GM23338 (cell line): ENCODE results near the gene JAG2. TPM values are rescaled to one million over a fixed set of nuclear protein-coding genes. Genes with fewer than 3 reads are reported as not detected.

Source experiments
- ATAC-seq: fragments of 200-7000 bp; cut with Tn5 transposase; 3 replicates; pipeline ENCODE4 v1.9.1; 2020
- DNase-seq: peaks from one replicate; pipeline ENCODE4 v3.0.0-alpha.2; 2015; ENCODE audit warnings: low spot score
- H2AFZ ChIP-seq: fragments of 200-600 bp; sonication (generic); 2 replicates; pipeline ENCODE4 v1.8.0; 2016; ENCODE audit warnings: antibody characterized with exemption, mild to moderate bottlenecking, moderate library complexity
- H3F3A ChIP-seq: fragments of 200-600 bp; sonication (generic); replicated peaks from 2 replicates; pipeline ENCODE4 v1.8.0; 2017; ENCODE audit warnings: antibody characterized with exemption, mixed run types, low read depth
- H3K27ac ChIP-seq: fragments of 200-600 bp; sonication (generic); 2 replicates; pipeline ENCODE4 v1.6.1; 2016; ENCODE audit warnings: low read depth
- H3K27me3 ChIP-seq: fragments of 200-600 bp; sonication (generic); 2 replicates; pipeline ENCODE4 v1.8.0; 2016; ENCODE audit warnings: mild to moderate bottlenecking, mixed run types, moderate library complexity; ENCODE audit not compliant: insufficient read depth
- H3K36me3 ChIP-seq: fragments of 200-600 bp; sonication (generic); 2 replicates; pipeline ENCODE4 v1.8.0; 2016; ENCODE audit warnings: mild to moderate bottlenecking; ENCODE audit not compliant: insufficient read depth
- H3K4me1 ChIP-seq: fragments of 200-600 bp; sonication (generic); 2 replicates; pipeline ENCODE4 v1.8.0; 2016; ENCODE audit warnings: mild to moderate bottlenecking, moderate library complexity; ENCODE audit not compliant: insufficient read depth
- H3K4me2 ChIP-seq: fragments of 200-600 bp; sonication (generic); 2 replicates; pipeline ENCODE4 v1.7.1; 2017; ENCODE audit warnings: mixed run types
- H3K4me3 ChIP-seq: fragments of 200-600 bp; sonication (generic); 2 replicates; pipeline ENCODE4 v1.6.1; 2016; ENCODE audit warnings: mixed run types
- H3K79me2 ChIP-seq: fragments of 200-600 bp; sonication (generic); replicated peaks from 2 replicates; pipeline ENCODE4 v1.8.0; 2017; ENCODE audit warnings: mild to moderate bottlenecking; ENCODE audit not compliant: insufficient read depth
- H3K9me2 ChIP-seq: fragments of 200-600 bp; sonication (generic); 2 replicates; pipeline ENCODE4 v1.8.0; 2017; ENCODE audit not compliant: insufficient read depth
- H4K20me1 ChIP-seq: fragments of 200-600 bp; sonication (generic); replicated peaks from 2 replicates; pipeline ENCODE4 v1.8.0; 2017; ENCODE audit warnings: mild to moderate bottlenecking; ENCODE audit not compliant: insufficient read depth
- H3K27ac Mint-ChIP-seq: 2 replicates; pipeline ENCODE4 v1.8.0; 2020; ENCODE audit warnings: inconsistent platforms, mild to moderate bottlenecking, moderate library complexity, mixed read lengths
- H3K27me3 Mint-ChIP-seq: 3 replicates; pipeline ENCODE4 v1.8.0; 2022; ENCODE audit warnings: low read depth, mild to moderate bottlenecking, moderate library complexity, mixed read lengths, inconsistent platforms; ENCODE audit not compliant: insufficient read depth, poor library complexity
- H3K36me3 Mint-ChIP-seq: 3 replicates; pipeline ENCODE4 v1.8.0; 2021; ENCODE audit warnings: low read depth, mild to moderate bottlenecking, inconsistent platforms, moderate library complexity, mixed read lengths
- H3K4me1 Mint-ChIP-seq: 3 replicates; pipeline ENCODE4 v1.8.0; 2020; ENCODE audit warnings: mild to moderate bottlenecking, inconsistent platforms, mixed read lengths
- H3K4me3 Mint-ChIP-seq: 3 replicates; pipeline ENCODE4 v1.8.0; 2021; ENCODE audit warnings: moderate library complexity, mild to moderate bottlenecking, inconsistent platforms, mixed read lengths
- H3K9me3 Mint-ChIP-seq: 3 replicates; pipeline ENCODE4 v1.8.0; 2020; ENCODE audit warnings: moderate library complexity, mild to moderate bottlenecking, inconsistent platforms, mixed read lengths
- CREB1 ChIP-seq: fragments of 250-450 bp; sonication (Bioruptor Pico); IDR thresholded peaks from 2 replicates; pipeline ENCODE4 v1.5.0; 2020; ENCODE audit warnings: low read depth, mild to moderate bottlenecking, moderate library complexity
- ETS1 ChIP-seq: IDR thresholded peaks from 2 replicates; pipeline ENCODE4 v1.6.1; 2016; ENCODE audit warnings: antibody characterized with exemption
- JUNB ChIP-seq: IDR thresholded peaks from one replicate; pipeline ENCODE4 v1.6.1; 2016; ENCODE audit warnings: antibody characterized with exemption; ENCODE audit not compliant: unreplicated experiment
- NANOG ChIP-seq: IDR thresholded peaks from 2 replicates; pipeline ENCODE4 v1.6.1; 2016; ENCODE audit warnings: antibody characterized with exemption, borderline replicate concordance
- POLR2AphosphoS5 ChIP-seq: IDR thresholded peaks from 2 replicates; pipeline ENCODE4 v1.6.1; 2016; ENCODE audit warnings: antibody characterized with exemption, low read depth
- ZNF114 ChIP-seq: fragments of 250-450 bp; sonication (Bioruptor Pico); IDR thresholded peaks from 2 replicates; pipeline ENCODE4 v1.5.0; 2020; ENCODE audit warnings: mild to moderate bottlenecking, moderate library complexity
- ZNF462 ChIP-seq: fragments of 250-450 bp; sonication (Bioruptor Pico); IDR thresholded peaks from 2 replicates; pipeline ENCODE4 v1.5.0; 2020; ENCODE audit warnings: mild to moderate bottlenecking, moderate library complexity
- polyA plus RNA-seq: library from polyadenylated mRNA; unstranded; fragments of >200 nt; fragmentation: Nextera tagmentation; extraction: Ambion mirVana; gene quantifications from 2 replicates; pipeline ENCODE4 v1.2.1, GENCODE V29; 2016
- total RNA-seq: library from RNA; depleted of rRNA; stranded (reverse); fragments of >200 nt; shearing (Covaris generic); gene quantifications from 2 replicates; pipeline ENCODE4 v1.2.3, GENCODE V29; 2014

The JAG2 gene
- total and polyA plus RNA-seq, 2 experiments from 2014 or later: 1.9 to 10.3 TPM

GRCh38 chr14:105207996-105208737 lies 39.6 kb upstream of the JAG2 start:
- Histone ChIP-seq H3K9me2 (no peaks in the 10 kb centered on the region), H3K4me1 (no peaks in the 10 kb centered on the region; the same call in 1 of the 2 replicates), H3K4me3 (no peak overlapping the region), H3K27me3 (no peaks in the 10 kb centered on the region), H3K4me2 (no peak overlapping the region), H4K20me1 (no peaks in the 10 kb centered on the region; the same call in 1 of the 2 replicates), H3K36me3 (no peaks in the 10 kb centered on the region), H2AFZ (no peak overlapping the region), H3K27ac (no peak overlapping the region), H3F3A (no peaks in the 10 kb centered on the region), H3K79me2 (no peaks in the 10 kb centered on the region)
- no peaks in the 10 kb centered on the region for H3K9me3 Mint-ChIP-seq
- H3K36me3 Mint-ChIP-seq: no peaks in the 10 kb centered on the region
- H3K4me3 Mint-ChIP-seq: no peak overlapping the region
- no peak overlapping the region for H3K27ac Mint-ChIP-seq
- H3K4me1 Mint-ChIP-seq: no peaks in the 10 kb centered on the region
- H3K27me3 Mint-ChIP-seq: peaks cover 8% of the 10 kb centered on the region
- no peak for DNase-seq
- no peak for TF ChIP-seq ZNF114 (CRISPR knock-in tag)
- no peak for TF ChIP-seq ZNF462 (CRISPR knock-in tag)
- TF ChIP-seq JUNB: no peak
- TF ChIP-seq NANOG: no peak
- no peak for TF ChIP-seq ETS1
- no peak for TF ChIP-seq CREB1 (CRISPR knock-in tag)
- TF ChIP-seq POLR2AphosphoS5: no peak
- no peak for ATAC-seq
